Femur (tissue), 1 donor: ENCODE measurements around the gene MID1.
"Not testable (repeated sequence)": the region's sequence is repeated elsewhere in the genome, so short reads cannot be mapped to it uniquely, and the experiment has no call there.

Experiments
- DNase-seq: peaks from one replicate; pipeline ENCODE4 v3.0.0-alpha.2; 2017

The MID1 gene

DNA sequence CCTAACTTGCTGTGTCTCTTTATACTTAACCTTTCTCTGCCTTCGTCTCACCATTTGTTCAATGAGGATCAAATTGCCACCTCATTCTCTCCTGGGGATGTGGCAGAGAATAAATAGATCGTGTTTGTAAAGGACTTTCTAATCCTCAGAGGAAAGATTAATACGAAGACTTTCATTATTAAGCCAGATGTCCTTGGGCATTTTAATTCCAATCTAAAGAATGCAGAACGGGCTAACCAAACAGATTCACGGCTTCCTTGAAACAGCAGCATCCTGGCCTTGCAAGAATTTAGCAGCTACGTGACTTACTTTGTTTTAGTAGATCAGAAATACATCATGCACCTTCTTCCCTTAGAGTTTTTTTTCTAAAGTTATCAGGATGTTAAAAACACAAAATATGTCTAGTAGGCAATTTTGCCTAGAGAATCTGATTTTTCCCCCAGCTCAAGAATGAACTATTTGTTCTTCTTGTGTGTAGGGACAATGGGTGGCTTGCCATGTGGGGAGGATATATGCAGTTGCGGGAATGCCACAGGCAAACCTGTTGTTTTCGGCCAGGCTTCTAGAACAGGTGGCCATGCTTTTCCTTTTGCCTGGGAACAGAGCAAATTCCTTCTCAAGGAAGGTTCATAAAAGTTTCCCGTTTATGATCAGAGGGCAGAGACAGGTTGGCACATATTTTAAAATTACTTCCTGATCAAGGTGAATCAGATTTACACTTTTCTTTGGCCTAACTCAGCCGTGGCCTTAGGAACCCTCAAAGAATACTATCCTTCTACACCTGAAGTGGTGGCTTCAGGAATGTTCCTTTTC lies 3.0 kb downstream of the MID1 start:
- DNase-seq = no peak

DNA sequence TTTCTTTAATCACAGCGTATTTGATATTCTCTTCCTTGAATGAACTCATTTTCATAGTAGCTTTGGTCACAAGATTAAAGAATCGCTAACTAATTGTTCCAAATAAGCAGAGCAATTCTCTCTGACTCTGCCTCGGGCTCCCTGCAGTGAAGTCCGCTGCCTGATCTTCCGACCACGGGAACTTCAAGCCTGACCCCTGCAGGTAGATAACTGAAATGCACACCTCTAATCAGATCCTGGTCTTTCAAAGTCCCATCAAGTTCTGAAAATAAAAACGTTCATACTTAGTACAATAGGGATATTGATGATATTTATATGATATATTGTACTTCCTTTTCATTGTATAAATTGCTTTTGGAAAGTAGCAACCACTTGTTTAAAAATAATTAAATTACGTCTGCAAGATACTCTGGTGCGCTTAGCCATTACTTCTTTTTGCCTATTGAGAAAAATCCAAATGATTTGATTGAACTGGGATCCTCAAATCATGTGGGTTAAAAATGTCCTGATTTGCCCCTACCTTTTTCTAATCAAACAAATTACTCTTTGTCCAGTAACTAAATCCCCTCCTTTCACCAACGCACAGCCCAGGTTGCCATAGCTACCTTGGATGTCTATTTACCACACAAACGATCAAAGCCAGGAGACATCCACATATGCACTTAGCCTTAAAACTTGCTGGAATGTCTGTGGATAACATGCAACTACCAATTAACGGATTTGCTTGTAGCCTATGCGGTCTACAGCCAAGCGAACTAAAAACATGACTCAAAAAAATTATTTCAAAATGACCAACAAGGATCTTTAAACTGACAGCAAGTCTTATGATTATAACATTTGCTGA lies 4.2 kb downstream of the MID1 start:
- peak; percentile 40 for DNase-seq

DNA sequence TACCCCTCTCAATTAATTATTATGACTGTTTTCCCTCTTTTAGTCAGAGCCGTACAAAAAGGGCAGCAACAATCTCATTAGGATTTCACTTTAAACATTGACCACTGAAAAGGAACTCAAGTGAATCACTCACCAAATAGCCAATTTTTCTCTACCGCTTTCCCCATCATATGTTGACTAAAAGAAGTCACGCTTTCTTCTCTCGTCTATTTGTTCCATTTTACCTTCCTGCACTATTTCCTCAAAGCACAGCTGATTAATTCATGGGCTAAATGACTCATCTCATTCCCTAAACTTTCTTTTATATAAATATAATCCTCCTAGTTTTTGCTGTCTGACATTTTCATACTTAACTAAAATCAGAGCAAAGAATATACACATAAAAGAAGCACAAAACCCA lies 8.2 kb downstream of the MID1 start:
- DNase-seq = no peak

GRCh38 chrX:10611441-10612090 lies 8.8 kb downstream of the MID1 start:
- no peak for DNase-seq

- no peak for DNase-seq
Observed at GRCh38 chrX:10608099-10608498, 12.3 kb downstream of the MID1 start.

GRCh38 chrX:10607233-10607632 lies 13.2 kb downstream of the MID1 start:
- no peak for DNase-seq

DNA sequence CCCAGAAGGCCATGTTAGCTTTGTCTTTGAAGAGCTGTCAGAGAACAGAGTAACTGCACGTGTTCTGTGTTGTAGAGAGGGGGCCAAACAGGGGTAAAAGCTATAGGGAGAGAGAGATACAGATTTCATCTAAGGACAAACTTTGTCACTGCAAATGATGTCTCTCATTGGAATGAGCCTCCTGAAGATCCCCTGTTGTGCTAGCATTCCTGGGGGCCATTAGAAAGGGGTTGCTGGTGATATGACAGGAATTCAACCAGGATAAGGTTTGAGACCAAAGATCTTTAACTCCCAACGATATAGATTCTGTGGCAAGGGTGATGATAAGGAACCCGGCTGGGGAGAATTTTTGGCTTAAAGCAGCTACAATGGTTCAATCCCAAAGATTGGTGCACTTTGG lies 16.8 kb downstream of the MID1 start:
- DNase-seq = no peak

GRCh38 chrX:10602646-10603045 lies 17.7 kb downstream of the MID1 start:
- no peak for DNase-seq

- DNase-seq = no peak
Observed at GRCh38 chrX:10600479-10600878, 19.9 kb downstream of the MID1 start.

- peak; percentile 28 for DNase-seq
Observed at GRCh38 chrX:10598540-10598939, 21.8 kb downstream of the MID1 start.

DNA sequence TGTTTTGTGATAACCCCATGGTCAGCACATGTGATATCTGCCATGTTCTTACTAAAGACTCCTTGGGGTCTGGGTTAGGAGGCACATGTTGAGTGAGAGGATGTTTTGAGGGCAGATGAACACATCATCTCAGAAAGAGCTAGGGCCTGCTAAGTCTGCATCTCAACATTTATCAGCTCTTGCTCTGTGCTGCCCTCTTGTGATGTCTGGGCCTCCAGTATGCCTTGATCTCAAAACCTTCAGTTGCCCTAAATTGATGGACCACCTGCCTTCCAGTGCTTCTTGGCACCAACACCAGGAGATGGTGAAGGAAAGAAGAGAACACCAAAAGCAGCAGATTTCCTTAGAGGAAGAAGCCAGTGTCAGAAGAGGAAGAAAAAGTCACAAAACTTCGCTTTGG lies 22.5 kb downstream of the MID1 start:
- DNase-seq = no peak

- DNase-seq = no peak
Observed at GRCh38 chrX:10591363-10592335, 28.7 kb downstream of the MID1 start.

DNA sequence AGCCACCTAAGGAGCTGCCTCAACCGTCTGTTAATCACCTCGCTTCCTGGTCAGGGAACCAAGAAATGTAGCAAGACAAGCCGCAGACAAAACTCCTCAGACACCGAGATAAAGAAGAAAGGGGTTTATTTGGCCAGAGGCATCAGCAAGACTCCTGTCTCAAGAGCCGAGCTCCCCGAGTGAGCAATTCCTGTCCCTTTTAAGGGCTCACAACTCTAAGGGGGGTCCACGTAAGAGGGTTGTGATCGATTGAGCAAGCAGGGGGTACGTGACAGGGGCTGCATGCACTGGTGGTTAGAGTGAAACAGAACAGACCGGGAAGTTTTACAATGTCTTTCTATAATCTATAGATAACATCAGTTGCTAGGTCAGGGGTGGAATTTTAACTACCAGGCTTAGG lies 30.6 kb downstream of the MID1 start:
- not testable (repeated sequence) for DNase-seq

DNA sequence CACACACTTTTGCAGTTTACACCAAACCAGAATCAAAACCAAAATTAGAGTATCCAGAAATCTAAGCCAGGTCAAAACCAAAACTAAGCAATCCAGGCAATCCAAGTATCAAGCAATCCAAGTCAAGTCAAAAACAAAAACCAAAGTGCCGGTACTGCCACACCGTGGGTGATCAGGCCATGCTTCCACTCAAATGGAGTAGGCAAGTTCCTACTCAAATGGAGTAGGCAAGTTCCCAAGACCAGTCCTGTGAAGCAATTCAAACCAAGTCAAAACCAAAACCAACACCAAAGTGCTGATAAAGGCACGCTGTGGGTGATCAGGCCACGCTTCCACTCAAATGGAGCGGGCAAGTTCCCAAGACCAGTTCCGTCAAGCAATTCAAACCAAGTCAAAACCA lies 31.3 kb downstream of the MID1 start:
- no peak for DNase-seq

DNA sequence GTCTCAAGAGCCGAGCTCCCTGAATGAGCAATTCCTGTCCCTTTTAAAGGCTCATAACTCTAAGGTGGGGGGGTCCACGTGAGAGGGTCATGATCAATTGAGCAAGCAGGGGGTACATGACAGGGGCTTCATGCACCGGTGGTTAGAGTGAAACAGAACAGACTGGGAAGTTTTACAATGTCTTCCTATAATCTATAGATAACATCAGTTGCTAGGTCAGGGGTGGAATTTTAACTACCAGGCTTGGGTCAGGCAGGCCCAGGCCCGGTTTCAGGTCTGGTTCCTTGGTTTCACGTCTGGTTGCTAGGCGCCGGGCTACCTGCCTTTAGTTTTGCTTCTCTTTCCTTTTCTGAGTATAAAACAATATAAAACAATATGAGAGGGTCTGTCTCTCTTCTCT lies 35.5 kb downstream of the MID1 start:
- not testable (repeated sequence) for DNase-seq

- no peak for DNase-seq
Observed at GRCh38 chrX:10582945-10583344, 37.4 kb downstream of the MID1 start.

- DNase-seq = no peak
Observed at GRCh38 chrX:10582215-10582733, 38.1 kb downstream of the MID1 start.

DNA sequence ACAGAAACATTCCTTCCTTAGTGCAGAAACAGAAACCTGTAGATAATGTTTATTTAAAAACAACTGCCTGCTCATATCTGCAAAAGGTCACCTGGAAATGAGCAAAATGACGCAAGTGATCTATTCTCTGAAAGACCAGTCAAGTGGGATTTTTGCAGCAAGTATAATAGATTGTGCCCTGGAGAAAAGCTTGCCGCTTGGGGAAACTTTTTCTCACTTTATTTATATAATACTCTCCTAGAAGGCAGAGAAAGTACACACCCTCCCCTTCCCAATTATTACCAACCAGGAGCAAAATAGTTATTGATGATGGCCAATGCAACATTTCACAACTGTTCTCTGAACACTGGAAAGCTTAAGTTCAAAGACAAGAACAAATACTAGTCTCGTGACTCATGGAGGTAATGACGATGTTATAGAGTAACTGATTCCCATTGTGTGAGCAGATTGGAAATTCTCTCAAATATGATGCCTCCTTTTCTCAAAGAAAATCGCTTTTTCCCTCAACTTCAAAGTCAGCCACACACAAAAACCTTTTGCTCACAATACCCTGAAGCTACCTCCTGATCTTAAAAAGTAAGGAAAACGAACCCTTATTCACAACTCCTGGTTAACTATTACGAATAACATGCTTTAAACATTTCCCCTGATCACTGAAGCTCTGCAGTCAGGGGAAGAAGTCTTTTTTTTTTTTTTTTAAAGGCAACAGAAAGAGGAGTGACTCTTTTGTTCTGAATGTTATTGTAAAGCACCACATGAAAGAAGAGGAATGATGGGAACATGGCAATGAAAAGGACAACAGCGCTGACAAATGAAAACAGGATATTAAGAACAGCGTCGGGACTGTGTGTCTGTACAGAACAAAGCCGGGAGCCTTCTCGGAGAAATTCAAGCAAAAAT lies 41.0 kb downstream of the MID1 start:
- no peak for DNase-seq

- no peak for DNase-seq
Observed at GRCh38 chrX:10578527-10578926, 41.9 kb downstream of the MID1 start.

- no peak for DNase-seq
Observed at GRCh38 chrX:10577853-10578252, 42.5 kb downstream of the MID1 start.
